Stomach (tissue), 9 donors: Measurements from ENCODE around the gene NSF. TPM values are rescaled to one million over a fixed set of nuclear protein-coding genes. Genes with fewer than 3 reads are reported as not detected.

Source experiments
- DNase-seq, 2 donors: peaks; one replicate each; pipeline versions ENCODE4 v3.0.0 to v3.0.0-alpha.2; 2013 to 2019
- H3K27ac ChIP-seq, 5 donors: fragments of 200-600 bp in 4 of 5; sonication (generic) in 4 of 5; one replicate each; pipeline ENCODE4 v1.5.1; 2013 to 2019; ENCODE audit warnings: mild to moderate bottlenecking in 1 of 5, moderate library complexity in 1 of 5
- H3K27me3 ChIP-seq, 3 donors: fragments of 200-600 bp; sonication (generic); one replicate each; pipeline ENCODE4 v1.5.1; 2017 to 2019; ENCODE audit warnings: mixed run types in 1 of 3
- H3K36me3 ChIP-seq, 4 donors: fragments of 200-600 bp; sonication (generic); 1 replicate in 3 of 4; 2 replicates in 1 of 4; pipeline ENCODE4 v1.5.1; 2016 to 2019
- H3K4me1 ChIP-seq, 4 donors: fragments of 200-600 bp; sonication (generic); one replicate each; pipeline ENCODE4 v1.5.1; 2016 to 2019
- H3K4me3 ChIP-seq, 4 donors: fragments of 200-600 bp; sonication (generic) in 3 of 4; one replicate each; pipeline ENCODE4 v1.5.1; 2016 to 2019; ENCODE audit warnings: mild to moderate bottlenecking in 1 of 4
- H3K9me3 ChIP-seq, 4 donors: fragments of 200-600 bp; sonication (generic); one replicate each; pipeline ENCODE4 v1.5.1; 2016 to 2019
- CTCF ChIP-seq, 7 experiments: fragments of 450-650 bp in 4 of 7; fragments of 200-600 bp in 3 of 7; sonication (generic) in 3 of 7; IDR thresholded peaks; one replicate each; pipeline ENCODE4 v1.5.1; 2016 to 2019; ENCODE audit warnings: antibody characterized with exemption in 7 of 7, control low read depth in 2 of 7, mild to moderate bottlenecking in 1 of 7
- EP300 ChIP-seq: sonication (generic); formaldehyde crosslinking; IDR thresholded peaks from one replicate; pipeline ENCODE4 v1.6.1; 2017; ENCODE audit warnings: antibody characterized with exemption
- POLR2A ChIP-seq, 4 donors: fragments of 450-650 bp; IDR thresholded peaks; one replicate each; pipeline ENCODE4 v1.6.1; 2016; ENCODE audit warnings: antibody characterized with exemption in 4 of 4, control low read depth in 2 of 4, mild to moderate bottlenecking in 1 of 4, moderate library complexity in 1 of 4
- POLR2AphosphoS5 ChIP-seq, 3 donors: sonication (generic); formaldehyde crosslinking; IDR thresholded peaks; one replicate each; pipeline ENCODE4 v1.6.1; 2016; ENCODE audit warnings: antibody characterized with exemption in 3 of 3
- WGBS, 5 donors: extraction: QIAGEN DNeasy Blood & Tissue Kit in 3 of 5; methylation state at CpG; one replicate each; pipeline versions ENCODE4 v1.1.5 to v1.1.7; 2013 to 2018; 5-methylcytosine and 5-hydroxymethylcytosine counted together
- intact Hi-C: fragments of 100-400 bp; cut with DNase I; formaldehyde crosslinking; loops from one replicate; pipeline ENCODE4 v1.15.1; 2023; ENCODE audit warnings: low total_unique reads
- polyA plus RNA-seq, 3 donors: library from polyadenylated mRNA; stranded (reverse); fragments of 200-250 nt; gene quantifications; one replicate each; pipeline ENCODE4 v1.2.3, GENCODE V29; 2013
- total RNA-seq, 5 donors: library from RNA; depleted of rRNA; stranded (reverse); fragments of >200 nt; gene quantifications; one replicate each; pipeline versions ENCODE4 v1.1.0 to v1.2.3, GENCODE V29; 2014 to 2016
- donor health status: healthy with polysubstance abuse.
- donor health status: Bipolar disorder and iron deficiency.
- donor health status: healthy.

The NSF gene
- total and polyA plus RNA-seq, 8 donors, result 7.0 to 75.2 (median 16.3) TPM

- no peak for TF ChIP-seq POLR2A (IDR thresholded peaks at IDR 0.05)
- no peak for TF ChIP-seq EP300
- TF ChIP-seq CTCF (IDR thresholded peaks at IDR 0.05), result no peak
- TF ChIP-seq POLR2AphosphoS5 (IDR thresholded peaks at IDR 0.05), result no peak
- WGBS, 5 donors, result 87 to 94% (median 89%) methylated on average over 12 of the region's 12 CpGs
- intact Hi-C loops, result no loop called here
- Histone ChIP-seq H3K4me3 (no peak overlapping the region), H3K4me1 (peaks cover 6 to 16% (median 8%) of the 10 kb centered on the region in 4 donors), H3K36me3 (peaks cover 4 to 8% (median 7%) of the 10 kb centered on the region in 4 donors), H3K27ac (no peak overlapping the region), H3K27me3 (peaks cover 0 to 6% (median 0%) of the 10 kb centered on the region in 3 donors), H3K9me3 (no peaks in the 10 kb centered on the region)
- peak in 1 of 2 donors; percentile 15 for DNase-seq
Observed at GRCh38 chr17:46764000-46764708, 173.7 kb downstream of the NSF start.

GRCh38 chr17:46764709-46765401, 174.4 kb downstream of the NSF start:
- H3K36me3 ChIP-seq, result peaks cover 0 to 1% (median under 1%) of the 10 kb centered on the region in 4 donors
- no peak overlapping the region for H3K4me3 ChIP-seq
- peak in 1 of 2 donors; percentile 72 for DNase-seq
- TF ChIP-seq EP300 (no peak), CTCF (IDR thresholded peaks at IDR 0.05) (no peak), POLR2AphosphoS5 (IDR thresholded peaks at IDR 0.05) (no peak), POLR2A (IDR thresholded peaks at IDR 0.05) (no peak)
- WGBS, 5 donors, result 38 to 57% (median 48%) methylated on average over 13 of the region's 13 CpGs
- H3K4me1 ChIP-seq, result peaks cover 6 to 20% (median 13%) of the 10 kb centered on the region in 4 donors
- H3K27ac ChIP-seq, result no peak overlapping the region
- no peaks in the 10 kb centered on the region for H3K9me3 ChIP-seq
- H3K27me3 ChIP-seq, result peaks cover 0 to 13% (median 0%) of the 10 kb centered on the region in 3 donors
- intact Hi-C loops, result no loop called here

- peaks cover 6 to 25% (median 15%) of the 10 kb centered on the region in 4 donors for H3K4me1 ChIP-seq
- no peaks in the 10 kb centered on the region for H3K9me3 ChIP-seq
- H3K27me3 ChIP-seq, result peaks cover 0 to 19% (median 4%) of the 10 kb centered on the region in 3 donors
- no peak overlapping the region for H3K4me3 ChIP-seq
- intact Hi-C loops, result no loop called here
- no peak overlapping the region for H3K27ac ChIP-seq
- H3K36me3 ChIP-seq, result no peaks in the 10 kb centered on the region
- no peak for TF ChIP-seq CTCF (IDR thresholded peaks at IDR 0.05)
- TF ChIP-seq EP300, result no peak
- no peak for TF ChIP-seq POLR2AphosphoS5 (IDR thresholded peaks at IDR 0.05)
- 90 to 94% (median 93%) methylated on average over 12 of the region's 12 CpGs for WGBS, 5 donors
- peak in 1 of 2 donors; percentile 16 for DNase-seq
Observed at GRCh38 chr17:46765453-46765852, 175.0 kb downstream of the NSF start.

GRCh38 chr17:46766493-46767491, 176.3 kb downstream of the NSF start:
- intact Hi-C loops, result no loop called here
- Histone ChIP-seq H3K9me3 (no peaks in the 10 kb centered on the region), H3K36me3 (no peaks in the 10 kb centered on the region), H3K4me1 (peaks cover 12 to 33% (median 21%) of the 10 kb centered on the region in 4 donors), H3K4me3 (no peak overlapping the region), H3K27ac (no peak overlapping the region), H3K27me3 (peaks cover 0 to 29% (median 6%) of the 10 kb centered on the region in 3 donors)
- DNase-seq, result peak in 1 of 2 donors; percentile 18
- WGBS, 5 donors, result 89 to 92% (median 91%) methylated on average over 18 to 21 of the region's 21 CpGs
- TF ChIP-seq EP300 (no peak), CTCF (IDR thresholded peaks at IDR 0.05) (no peak), POLR2AphosphoS5 (IDR thresholded peaks at IDR 0.05) (no peak), POLR2A (IDR thresholded peaks at IDR 0.05) (no peak)
